Measurements from ENCODE around the gene CLOCK.

The CLOCK gene

DNA sequence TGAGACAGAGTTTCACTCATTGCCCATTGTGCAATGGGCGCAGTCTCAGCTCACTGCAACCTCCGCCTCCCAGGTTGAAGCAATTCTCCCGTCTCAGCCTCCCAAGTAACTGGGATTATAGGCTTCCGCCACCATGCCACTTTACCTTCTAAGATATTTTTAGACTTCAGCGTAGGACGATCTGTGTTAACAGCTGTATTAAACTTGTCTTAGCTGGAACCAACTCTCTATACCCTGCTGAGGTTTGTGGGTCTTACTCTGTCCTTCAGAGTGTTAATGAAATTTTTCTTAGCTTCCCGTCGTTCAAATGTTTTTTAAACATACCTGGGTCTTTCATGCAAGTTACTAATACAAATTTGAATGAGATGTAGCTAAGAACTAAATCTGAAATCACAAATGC lies 136.3 kb downstream of the CLOCK start:
- TF ChIP-seq, protein P1, sequence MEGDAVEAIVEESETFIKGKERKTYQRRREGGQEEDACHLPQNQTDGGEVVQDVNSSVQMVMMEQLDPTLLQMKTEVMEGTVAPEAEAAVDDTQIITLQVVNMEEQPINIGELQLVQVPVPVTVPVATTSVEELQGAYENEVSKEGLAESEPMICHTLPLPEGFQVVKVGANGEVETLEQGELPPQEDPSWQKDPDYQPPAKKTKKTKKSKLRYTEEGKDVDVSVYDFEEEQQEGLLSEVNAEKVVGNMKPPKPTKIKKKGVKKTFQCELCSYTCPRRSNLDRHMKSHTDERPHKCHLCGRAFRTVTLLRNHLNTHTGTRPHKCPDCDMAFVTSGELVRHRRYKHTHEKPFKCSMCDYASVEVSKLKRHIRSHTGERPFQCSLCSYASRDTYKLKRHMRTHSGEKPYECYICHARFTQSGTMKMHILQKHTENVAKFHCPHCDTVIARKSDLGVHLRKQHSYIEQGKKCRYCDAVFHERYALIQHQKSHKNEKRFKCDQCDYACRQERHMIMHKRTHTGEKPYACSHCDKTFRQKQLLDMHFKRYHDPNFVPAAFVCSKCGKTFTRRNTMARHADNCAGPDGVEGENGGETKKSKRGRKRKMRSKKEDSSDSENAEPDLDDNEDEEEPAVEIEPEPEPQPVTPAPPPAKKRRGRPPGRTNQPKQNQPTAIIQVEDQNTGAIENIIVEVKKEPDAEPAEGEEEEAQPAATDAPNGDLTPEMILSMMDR (IDR thresholded peaks at IDR 0.05; ENCODE audit: low read depth, low read length): no peak
- no peak overlapping the region for H3K4me3 ChIP-seq (replicated peaks in 1 of 2; ENCODE audit: low read depth in 2 of 2, low read length in 2 of 2)
- no peak for DNase-seq (ENCODE audit: low read depth in 2 of 2)

DNA sequence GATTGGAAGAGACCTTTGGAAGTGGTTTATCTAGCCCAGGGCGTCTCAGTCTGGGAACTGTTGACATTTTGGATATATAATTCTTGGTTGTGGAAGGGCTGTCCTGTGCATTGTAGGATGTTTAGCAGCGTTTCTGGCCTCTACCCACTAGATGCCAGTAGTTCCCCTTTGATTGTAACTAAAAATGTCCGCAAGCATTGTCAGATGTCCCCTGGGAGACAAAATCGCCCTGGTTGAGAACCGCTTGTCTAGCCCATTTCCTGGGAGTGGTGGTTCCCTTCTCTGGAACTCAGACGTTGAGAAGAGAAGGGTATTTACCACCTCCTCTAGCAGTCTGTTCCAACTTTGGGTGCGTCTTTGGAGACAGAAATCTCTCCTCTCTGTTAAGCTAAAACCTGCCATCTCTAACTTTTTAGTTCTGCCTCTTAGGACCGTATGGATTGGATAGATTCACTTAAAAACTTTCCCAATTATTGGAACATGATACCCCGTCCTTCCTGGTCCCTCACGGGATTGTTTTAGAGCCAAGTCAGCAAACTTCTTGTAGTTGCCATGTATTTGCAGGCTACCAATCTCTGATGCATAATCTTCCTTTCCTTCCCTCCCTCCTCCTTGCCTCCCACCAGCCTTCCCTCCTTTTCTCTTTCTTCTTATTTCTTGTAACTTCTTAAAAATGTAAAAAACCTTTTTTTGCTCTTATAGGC lies 137.1 kb downstream of the CLOCK start:
- TF ChIP-seq, protein P1 (IDR thresholded peaks at IDR 0.05; ENCODE audit: low read depth, low read length): peak; percentile 48
- DNase-seq (ENCODE audit: low read depth in 2 of 2): peak; percentile 62 to 92
- H3K4me3 ChIP-seq (replicated peaks in 1 of 2; ENCODE audit: low read depth in 2 of 2, low read length in 2 of 2): peak overlapping the region in 1 of 2 donors; percentile 16

- H3K4me3 ChIP-seq (replicated peaks in 1 of 2; ENCODE audit: low read depth in 2 of 2, low read length in 2 of 2): no peak overlapping the region
- DNase-seq (ENCODE audit: low read depth in 2 of 2): no peak
- TF ChIP-seq, protein P1 (IDR thresholded peaks at IDR 0.05; ENCODE audit: low read depth, low read length): no peak
Observed at GRCh38 chr4:55407764-55408163, 138.9 kb downstream of the CLOCK start.

- TF ChIP-seq, protein P1 (IDR thresholded peaks at IDR 0.05; ENCODE audit: low read depth, low read length): no peak
- no peak for DNase-seq (ENCODE audit: low read depth in 2 of 2)
- H3K4me3 ChIP-seq (replicated peaks in 1 of 2; ENCODE audit: low read depth in 2 of 2, low read length in 2 of 2): no peak overlapping the region
Observed at GRCh38 chr4:55407119-55407518, 139.6 kb downstream of the CLOCK start.

- DNase-seq (ENCODE audit: low read depth in 2 of 2): no peak
- TF ChIP-seq, protein P1 (IDR thresholded peaks at IDR 0.05; ENCODE audit: low read depth, low read length): no peak
- no peak overlapping the region for H3K4me3 ChIP-seq (replicated peaks in 1 of 2; ENCODE audit: low read depth in 2 of 2, low read length in 2 of 2)
Observed at GRCh38 chr4:55406545-55406944, 140.2 kb downstream of the CLOCK start.

GRCh38 chr4:55405073-55405472 lies 141.6 kb downstream of the CLOCK start:
- no peak overlapping the region for H3K4me3 ChIP-seq (replicated peaks in 1 of 2; ENCODE audit: low read depth in 2 of 2, low read length in 2 of 2)
- no peak for DNase-seq (ENCODE audit: low read depth in 2 of 2)
- TF ChIP-seq, protein P1 (IDR thresholded peaks at IDR 0.05; ENCODE audit: low read depth, low read length): no peak

DNA sequence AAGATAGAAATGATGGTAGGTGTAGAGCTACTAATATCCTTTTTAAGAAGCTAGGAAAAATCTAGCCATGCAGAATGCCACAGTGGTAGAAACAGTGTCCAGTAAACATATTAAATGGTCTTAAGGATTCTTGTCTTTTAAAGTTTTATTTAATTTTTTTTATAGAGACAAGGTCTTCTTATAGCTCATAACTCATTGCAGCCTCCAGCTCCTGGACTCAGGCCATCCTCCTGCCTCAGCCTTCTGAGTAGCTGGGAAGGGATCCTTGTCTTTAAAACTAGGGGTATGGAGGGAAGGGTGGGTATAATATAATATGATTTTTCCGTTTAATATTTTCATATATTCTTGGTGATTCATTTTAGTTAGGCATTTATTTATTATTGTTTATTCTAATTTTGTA lies 147.1 kb downstream of the CLOCK start:
- DNase-seq (ENCODE audit: low read depth in 2 of 2): no peak
- peak overlapping the region in 1 of 2 donors; percentile 88 for H3K4me3 ChIP-seq (replicated peaks in 1 of 2; ENCODE audit: low read depth in 2 of 2, low read length in 2 of 2)
- TF ChIP-seq, protein P1 (IDR thresholded peaks at IDR 0.05; ENCODE audit: low read depth, low read length): no peak
